A673 (cell line): ENCODE results near the gene KIAA1191. TPM values are rescaled to one million over a fixed set of nuclear protein-coding genes. Genes with fewer than 3 reads are reported as not detected.

ENCODE experiments used
- BruUV-seq: library from RNA; stranded (reverse); fragments of 400-500 nt; replicated peaks from 2 replicates; lab custom pipeline; 2021; lab: Mats Ljungman, UMichigan
- CTCF ChIA-PET: fragments of 300-600 bp; sonication (Branson Sonifier 250); formaldehyde crosslinking; loops from one replicate; lab custom pipeline; 2022; ENCODE audit warnings: antibody characterized with exemption; lab: Charles Lee
- POLR2A ChIA-PET: fragments of 300-600 bp; sonication (Branson Sonifier 250); formaldehyde crosslinking; loops from one replicate; lab custom pipeline; 2022; ENCODE audit warnings: antibody characterized with exemption; ENCODE audit not compliant: low non-redundant PET; lab: Charles Lee
- DNase-seq: peaks from one replicate; pipeline ENCODE4 v3.0.0-alpha.2; 2015; ENCODE audit warnings: low spot score
- H3K27ac ChIP-seq: fragments of 200-600 bp; sonication (generic); 2 replicates; pipeline ENCODE4 v1.5.1; 2016; ENCODE audit warnings: mixed run types, low read depth, mild to moderate bottlenecking, mixed read lengths, antibody characterized with exemption, low read length; ENCODE audit not compliant: poor library complexity, severe bottlenecking
- H3K27me3 ChIP-seq: fragments of 200-600 bp; sonication (generic); replicated peaks from 2 replicates; pipeline ENCODE4 v1.6.1; 2017; ENCODE audit warnings: mixed run types, low read depth, mild to moderate bottlenecking, mixed read lengths, antibody characterized with exemption, low read length; ENCODE audit not compliant: insufficient read depth, poor library complexity
- H3K36me3 ChIP-seq: fragments of 200-600 bp; sonication (generic); 2 replicates; pipeline ENCODE4 v1.6.1; 2016; ENCODE audit warnings: mixed run types, mild to moderate bottlenecking, mixed read lengths, antibody characterized with exemption, low read length; ENCODE audit not compliant: insufficient read depth, poor library complexity, severe bottlenecking
- H3K4me1 ChIP-seq: fragments of 200-600 bp; sonication (generic); 2 replicates; pipeline ENCODE4 v1.6.1; 2017; ENCODE audit warnings: mixed run types, mild to moderate bottlenecking, mixed read lengths, antibody characterized with exemption, low read length; ENCODE audit not compliant: insufficient read depth, poor library complexity, severe bottlenecking
- H3K4me3 ChIP-seq: fragments of 200-600 bp; sonication (generic); 2 replicates; pipeline ENCODE4 v1.5.1; 2016; ENCODE audit warnings: low read depth, mixed run types, mild to moderate bottlenecking, mixed read lengths, low read length; ENCODE audit not compliant: poor library complexity, severe bottlenecking
- H3K9me3 ChIP-seq: fragments of 200-600 bp; sonication (generic); 2 replicates; pipeline ENCODE4 v1.6.1; 2016; ENCODE audit warnings: mixed run types, low read depth, mild to moderate bottlenecking, mixed read lengths, antibody characterized with exemption, low read length; ENCODE audit not compliant: poor library complexity, severe bottlenecking
- EZH2 ChIP-seq: fragments of 200-600 bp; sonication (generic); IDR thresholded peaks from 2 replicates; pipeline ENCODE4 v1.6.1; 2017; ENCODE audit warnings: borderline replicate concordance, low read depth, mild to moderate bottlenecking, mixed read lengths, antibody characterized with exemption, low read length; ENCODE audit not compliant: poor library complexity, severe bottlenecking
- intact Hi-C: fragments of 100-400 bp; cut with micrococcal nuclease; formaldehyde crosslinking; loops from one replicate; pipeline ENCODE4 v1.10.0; 2022; ENCODE audit not compliant: unreplicated experiment
- total RNA-seq: library from RNA; stranded (reverse); gene quantifications from 2 replicates; pipeline ENCODE4 v1.2.3, GENCODE V29; 2021
- TF ChIP-seq, protein P1 (sequence below): fragments of 300-800, 200-600 bp; sonication (generic); conservative IDR thresholded peaks from 2 replicates; pipeline ENCODE4 v1.5.1; 2017; ENCODE audit warnings: low read depth, mild to moderate bottlenecking, antibody characterized with exemption, low read length, moderate library complexity, mixed read lengths

KIAA1191 gene
- total RNA-seq, 1 experiment from 2014 or later, result 99.3 TPM

DNA sequence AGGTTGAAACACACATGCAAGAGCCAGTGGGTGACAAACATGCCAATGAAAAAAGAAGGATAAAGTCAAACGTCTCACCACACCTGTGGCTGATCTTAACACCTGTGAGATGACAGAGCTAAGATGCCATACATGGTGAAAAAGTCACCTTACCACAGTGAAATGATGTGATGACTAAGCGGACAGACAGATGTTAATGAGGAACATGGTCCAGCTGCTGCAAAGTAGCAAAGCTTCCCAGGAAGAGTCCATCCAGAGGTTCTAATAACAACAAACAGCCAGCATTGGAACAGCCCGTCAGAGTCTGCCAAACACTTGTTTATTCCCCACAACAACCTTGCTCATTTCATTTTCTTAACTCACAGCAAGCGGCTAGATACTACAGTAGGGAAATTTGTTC is 1.9 kb downstream of the KIAA1191 start:
- H3K27me3 ChIP-seq, result no peaks in the 10 kb centered on the region
- no peaks in the 10 kb centered on the region for H3K9me3 ChIP-seq
- BruUV-seq, result TSS peak; percentile 15
- no peak overlapping the region for H3K4me3 ChIP-seq
- DNase-seq, result no peak
- TF ChIP-seq, protein P1, sequence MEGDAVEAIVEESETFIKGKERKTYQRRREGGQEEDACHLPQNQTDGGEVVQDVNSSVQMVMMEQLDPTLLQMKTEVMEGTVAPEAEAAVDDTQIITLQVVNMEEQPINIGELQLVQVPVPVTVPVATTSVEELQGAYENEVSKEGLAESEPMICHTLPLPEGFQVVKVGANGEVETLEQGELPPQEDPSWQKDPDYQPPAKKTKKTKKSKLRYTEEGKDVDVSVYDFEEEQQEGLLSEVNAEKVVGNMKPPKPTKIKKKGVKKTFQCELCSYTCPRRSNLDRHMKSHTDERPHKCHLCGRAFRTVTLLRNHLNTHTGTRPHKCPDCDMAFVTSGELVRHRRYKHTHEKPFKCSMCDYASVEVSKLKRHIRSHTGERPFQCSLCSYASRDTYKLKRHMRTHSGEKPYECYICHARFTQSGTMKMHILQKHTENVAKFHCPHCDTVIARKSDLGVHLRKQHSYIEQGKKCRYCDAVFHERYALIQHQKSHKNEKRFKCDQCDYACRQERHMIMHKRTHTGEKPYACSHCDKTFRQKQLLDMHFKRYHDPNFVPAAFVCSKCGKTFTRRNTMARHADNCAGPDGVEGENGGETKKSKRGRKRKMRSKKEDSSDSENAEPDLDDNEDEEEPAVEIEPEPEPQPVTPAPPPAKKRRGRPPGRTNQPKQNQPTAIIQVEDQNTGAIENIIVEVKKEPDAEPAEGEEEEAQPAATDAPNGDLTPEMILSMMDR, result no peak
- TF ChIP-seq EZH2, result no peak
- CTCF ChIA-PET, result no interaction called here
- H3K36me3 ChIP-seq, result peaks cover 14% of the 10 kb centered on the region
- intact Hi-C loops, result loop anchor here (5.0 kb wide), 1 partner anchor 178 kb away; the partner anchor contains the start of gene RNF44
- no peak overlapping the region for H3K27ac ChIP-seq
- POLR2A ChIA-PET, result no interaction called here
- peaks cover 4% of the 10 kb centered on the region for H3K4me1 ChIP-seq

DNA sequence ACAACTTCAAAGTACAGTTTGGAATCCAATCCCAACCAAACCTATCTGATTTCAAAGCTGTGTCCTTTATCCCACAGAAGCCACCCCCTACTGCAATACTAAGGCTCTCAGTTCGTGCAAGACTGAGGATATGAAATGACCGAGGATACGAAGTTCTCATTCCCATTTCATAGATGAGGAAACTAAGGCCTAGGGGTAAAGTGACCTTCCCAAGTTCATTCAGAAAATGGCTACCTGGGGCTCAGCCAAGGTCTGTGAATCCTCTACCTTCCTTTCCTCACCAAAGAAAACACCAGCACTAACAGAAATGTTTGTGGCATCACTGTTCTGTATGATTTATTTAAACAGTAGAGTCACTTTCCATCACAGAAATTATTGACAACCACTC is 5.4 kb downstream of the KIAA1191 start:
- CTCF ChIA-PET, result no interaction called here
- Histone ChIP-seq H3K27me3 (no peaks in the 10 kb centered on the region), H3K36me3 (peaks cover 32% of the 10 kb centered on the region), H3K9me3 (no peaks in the 10 kb centered on the region), H3K4me3 (no peak overlapping the region), H3K27ac (no peak overlapping the region), H3K4me1 (no peaks in the 10 kb centered on the region)
- DNase-seq, result no peak
- no TSS peak for BruUV-seq
- intact Hi-C loops, result no loop called here
- POLR2A ChIA-PET, result no interaction called here
- no peak for TF ChIP-seq EZH2
- TF ChIP-seq, protein P1, result no peak

- H3K27ac ChIP-seq, result no peak overlapping the region
- no peaks in the 10 kb centered on the region for H3K27me3 ChIP-seq
- no peak for DNase-seq
- H3K36me3 ChIP-seq, result peaks cover 34% of the 10 kb centered on the region
- TF ChIP-seq, protein P1, result no peak
- TF ChIP-seq EZH2, result no peak
- intact Hi-C loops, result no loop called here
- POLR2A ChIA-PET, result interaction anchor here (0.6 kb wide), 1 partner anchor 412 kb away, joined by 4 read pairs; no protein-coding TSS in a partner anchor
- no TSS peak for BruUV-seq
- no peaks in the 10 kb centered on the region for H3K9me3 ChIP-seq
- H3K4me3 ChIP-seq, result no peak overlapping the region
- no peaks in the 10 kb centered on the region for H3K4me1 ChIP-seq
- CTCF ChIA-PET, result no interaction called here
These were observed 6.0 kb downstream of the KIAA1191 start for GRCh38 chr5:176355400-176356178.
